Esophagus muscularis mucosa (tissue), 4 donors: ENCODE results near the gene APOD. TPM values are rescaled to one million over a fixed set of nuclear protein-coding genes. Genes with fewer than 3 reads are reported as not detected.

Source experiments
- DNase-seq: peaks from one replicate; pipeline ENCODE4 v3.0.0-alpha.2; 2017; ENCODE audit errors: extremely low spot score
- H3K27ac ChIP-seq, 4 donors: fragments of 200-600 bp; sonication (generic); replicated peaks in 1 of 4; 1 replicate in 3 of 4; 2 replicates in 1 of 4; pipeline ENCODE4 v1.5.1; 2016 to 2019; ENCODE audit warnings: mild to moderate bottlenecking in 1 of 4
- H3K27me3 ChIP-seq, 4 donors: fragments of 200-600 bp; sonication (generic); one replicate each; pipeline versions ENCODE4 v1.5.1 to v1.6.0; 2016 to 2019
- H3K36me3 ChIP-seq, 4 donors: fragments of 200-600 bp; sonication (generic); one replicate each; pipeline ENCODE4 v1.5.1; 2016 to 2019
- H3K4me1 ChIP-seq, 4 donors: fragments of 200-600 bp; sonication (generic); one replicate each; pipeline ENCODE4 v1.5.1; 2016 to 2019
- H3K4me3 ChIP-seq, 4 donors: fragments of 200-600 bp; sonication (generic); 1 replicate in 2 of 4; 2 replicates in 2 of 4; pipeline ENCODE4 v1.5.1; 2016 to 2019; ENCODE audit warnings: mild to moderate bottlenecking in 4 of 4, moderate library complexity in 1 of 4
- H3K9me3 ChIP-seq, 4 donors: fragments of 200-600 bp; sonication (generic); 1 replicate in 3 of 4; 2 replicates in 1 of 4; pipeline ENCODE4 v1.5.1; 2016 to 2019
- CTCF ChIP-seq, 3 experiments: fragments of 200-600 bp in 2 of 3; fragments of 450-650 bp in 1 of 3; sonication (generic) in 2 of 3; IDR thresholded peaks; one replicate each; pipeline ENCODE4 v1.5.1; 2017 to 2019; ENCODE audit warnings: antibody characterized with exemption in 3 of 3, mild to moderate bottlenecking in 2 of 3, moderate library complexity in 1 of 3
- EP300 ChIP-seq: sonication (generic); formaldehyde crosslinking; IDR thresholded peaks from one replicate; pipeline ENCODE4 v1.6.1; 2017; ENCODE audit warnings: antibody characterized with exemption
- POLR2A ChIP-seq: fragments of 450-650 bp; IDR thresholded peaks from one replicate; pipeline ENCODE4 v1.6.1; 2017; ENCODE audit warnings: antibody characterized with exemption, moderate library complexity, mild to moderate bottlenecking, low read depth
- POLR2AphosphoS5 ChIP-seq, 2 donors: sonication (generic); formaldehyde crosslinking; IDR thresholded peaks; one replicate each; pipeline ENCODE4 v1.6.1; 2017; ENCODE audit warnings: antibody characterized with exemption in 2 of 2
- WGBS: methylation state at CpG from one replicate; pipeline ENCODE4 v1.1.5; 2018; 5-methylcytosine and 5-hydroxymethylcytosine counted together
- intact Hi-C: fragments of 100-400 bp; cut with DNase I; formaldehyde crosslinking; loops from one replicate; pipeline ENCODE4 v1.15.1; 2023
- total RNA-seq, 4 donors: library from RNA; depleted of rRNA; stranded (reverse); fragments of >200 nt; gene quantifications; one replicate each; pipeline versions ENCODE4 v1.1.0 to v1.2.1, GENCODE V29; 2016

APOD gene
- total RNA-seq, 4 donors from 2014 or later, result 355 to 591 (median 523) TPM

- H3K27me3 ChIP-seq, result no peaks in the 10 kb centered on the region
- no peak overlapping the region for H3K27ac ChIP-seq
- H3K4me1 ChIP-seq, result peaks cover 31 to 68% (median 50%) of the 10 kb centered on the region in 4 donors
- H3K4me3 ChIP-seq, result no peak overlapping the region
- H3K36me3 ChIP-seq, result no peaks in the 10 kb centered on the region
- no peak for DNase-seq
- H3K9me3 ChIP-seq, result no peaks in the 10 kb centered on the region
- TF ChIP-seq POLR2AphosphoS5 (IDR thresholded peaks at IDR 0.05), result no peak
- WGBS, result 80% methylated on average over 5 of the region's 5 CpGs
- intact Hi-C loops, result no loop called here
These were observed 44.3 kb downstream of the APOD start for GRCh38 chr3:195539479-195539878.

- WGBS, result 91% methylated on average over 2 of the region's 2 CpGs
- Histone ChIP-seq H3K27me3 (no peaks in the 10 kb centered on the region), H3K9me3 (no peaks in the 10 kb centered on the region), H3K27ac (no peak overlapping the region), H3K4me1 (peaks cover 30 to 72% (median 48%) of the 10 kb centered on the region in 4 donors), H3K36me3 (no peaks in the 10 kb centered on the region), H3K4me3 (no peak overlapping the region)
- no peak for DNase-seq
- TF ChIP-seq CTCF (IDR thresholded peaks at IDR 0.05) (no peak), POLR2A (no peak), POLR2AphosphoS5 (IDR thresholded peaks at IDR 0.05) (no peak), EP300 (no peak)
- intact Hi-C loops, result no loop called here
These were observed 45.7 kb downstream of the APOD start for GRCh38 chr3:195537995-195538394.

- WGBS, result 86% methylated on average over 5 of the region's 5 CpGs
These were observed 48.4 kb downstream of the APOD start for GRCh38 chr3:195535293-195535692.

GRCh38 chr3:195532834-195533233 lies 50.9 kb downstream of the APOD start:
- no peak overlapping the region for H3K4me3 ChIP-seq
- peaks cover 0 to 13% (median 2%) of the 10 kb centered on the region in 4 donors for H3K36me3 ChIP-seq
- H3K9me3 ChIP-seq, result no peaks in the 10 kb centered on the region
- 92% methylated on average over 7 of the region's 7 CpGs for WGBS
- DNase-seq, result no peak
- TF ChIP-seq POLR2AphosphoS5 (IDR thresholded peaks at IDR 0.05) (no peak), CTCF (IDR thresholded peaks at IDR 0.05) (no peak), POLR2A (no peak), EP300 (no peak)
- intact Hi-C loops, result no loop called here
- no peaks in the 10 kb centered on the region for H3K27me3 ChIP-seq
- H3K27ac ChIP-seq, result no peak overlapping the region
- H3K4me1 ChIP-seq, result peaks cover 12 to 42% (median 21%) of the 10 kb centered on the region in 4 donors

More at GRCh38 chr3:195535293-195535692, 48.4 kb downstream of the APOD start:
- no peak for DNase-seq
- Histone ChIP-seq H3K4me1 (peaks cover 31 to 66% (median 38%) of the 10 kb centered on the region in 4 donors), H3K9me3 (no peaks in the 10 kb centered on the region), H3K27ac (no peak overlapping the region), H3K27me3 (no peaks in the 10 kb centered on the region), H3K36me3 (no peaks in the 10 kb centered on the region), H3K4me3 (no peak overlapping the region)
- intact Hi-C loops, result no loop called here
- TF ChIP-seq POLR2AphosphoS5 (IDR thresholded peaks at IDR 0.05) (no peak), EP300 (no peak)

- peaks cover 0 to 18% (median 4%) of the 10 kb centered on the region in 4 donors for H3K36me3 ChIP-seq
- no peak for DNase-seq
- peaks cover 10 to 40% (median 21%) of the 10 kb centered on the region in 4 donors for H3K4me1 ChIP-seq
- no peak overlapping the region for H3K27ac ChIP-seq
- WGBS, result 62% methylated on average over 3 of the region's 3 CpGs
- H3K27me3 ChIP-seq, result no peaks in the 10 kb centered on the region
- no peaks in the 10 kb centered on the region for H3K9me3 ChIP-seq
- TF ChIP-seq CTCF (IDR thresholded peaks at IDR 0.05), result no peak
- no peak for TF ChIP-seq EP300
- TF ChIP-seq POLR2A, result no peak
- no peak for TF ChIP-seq POLR2AphosphoS5 (IDR thresholded peaks at IDR 0.05)
- intact Hi-C loops, result no loop called here
- no peak overlapping the region for H3K4me3 ChIP-seq
These were observed 51.4 kb downstream of the APOD start for GRCh38 chr3:195532345-195532744.

- Histone ChIP-seq H3K9me3 (no peaks in the 10 kb centered on the region), H3K4me3 (no peak overlapping the region), H3K27me3 (no peaks in the 10 kb centered on the region), H3K36me3 (peaks cover 0 to 24% (median 8%) of the 10 kb centered on the region in 4 donors), H3K4me1 (peaks cover 10 to 40% (median 21%) of the 10 kb centered on the region in 4 donors), H3K27ac (no peak overlapping the region)
- no peak for TF ChIP-seq POLR2A
- no peak for TF ChIP-seq CTCF (IDR thresholded peaks at IDR 0.05)
- no peak for TF ChIP-seq EP300
- TF ChIP-seq POLR2AphosphoS5 (IDR thresholded peaks at IDR 0.05), result no peak
- intact Hi-C loops, result no loop called here
- 96% methylated on average over 5 of the region's 5 CpGs for WGBS
- no peak for DNase-seq
These were observed 52.1 kb downstream of the APOD start for GRCh38 chr3:195531683-195532082.
